Mesothelial cell of epicardium (in vitro differentiated cells): ENCODE results near the gene TBC1D2B. TPM values are rescaled to one million over a fixed set of nuclear protein-coding genes. Genes with fewer than 3 reads are reported as not detected.
A peak's percentile ranks its signal among the peaks of the same experiment; 100 is the strongest.

Source experiments
- DNase-seq, 2 experiments: peaks; one replicate each; pipeline ENCODE4 v3.0.0; 2021; ENCODE audit warnings: low spot score in 2 of 2; ENCODE audit not compliant: unreplicated experiment in 2 of 2
- H3K27ac Mint-ChIP-seq: 2 replicates; pipeline ENCODE4 v1.8.0; 2021; ENCODE audit warnings: mixed read lengths
- H3K27me3 Mint-ChIP-seq: 2 replicates; pipeline ENCODE4 v1.8.0; 2021; ENCODE audit warnings: low read depth, mixed read lengths
- H3K36me3 Mint-ChIP-seq: 2 replicates; pipeline ENCODE4 v1.8.0; 2021; ENCODE audit warnings: mixed read lengths
- H3K4me1 Mint-ChIP-seq: 2 replicates; pipeline ENCODE4 v1.8.0; 2021; ENCODE audit warnings: mixed read lengths
- H3K4me3 Mint-ChIP-seq: 2 replicates; pipeline ENCODE4 v1.8.0; 2021; ENCODE audit warnings: mild to moderate bottlenecking, moderate library complexity, mixed read lengths
- H3K9me3 Mint-ChIP-seq: 2 replicates; pipeline ENCODE4 v1.8.0; 2021; ENCODE audit warnings: mixed read lengths
- CTCF ChIP-seq: fragments of 200-600 bp; sonication (generic); IDR thresholded peaks from one replicate; pipeline ENCODE4 v1.5.0; 2021; ENCODE audit warnings: antibody characterized with exemption; ENCODE audit not compliant: unreplicated experiment
- total RNA-seq: library from RNA; stranded (reverse); gene quantifications from 3 replicates; pipeline ENCODE4 v1.2.1, GENCODE V29; 2021

The TBC1D2B gene
- total RNA-seq, 1 donor from 2014 or later = 39.8 TPM

GRCh38 chr15:78064544-78064943, 13.0 kb downstream of the TBC1D2B start:
- no peak for TF ChIP-seq CTCF
- DNase-seq = no peak

DNA sequence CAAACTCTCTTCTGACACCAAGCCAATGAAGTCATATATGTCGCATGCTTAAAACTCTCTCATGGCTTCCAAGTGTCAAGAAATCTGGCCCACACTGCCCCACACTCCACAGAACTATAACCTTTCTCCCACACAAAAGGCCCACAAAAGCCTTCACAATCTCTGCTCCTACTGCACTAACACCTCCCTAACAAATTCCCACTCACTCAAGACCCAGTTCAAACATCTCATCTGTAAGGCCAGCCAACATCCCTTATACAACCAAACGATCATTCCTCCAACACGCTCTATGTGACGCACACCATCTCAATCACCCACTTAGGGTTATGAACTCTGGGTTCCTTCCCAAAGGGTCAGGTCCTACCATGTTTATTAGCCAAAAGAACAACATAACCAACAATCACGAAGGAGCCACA, 13.5 kb downstream of the TBC1D2B start:
- no peaks in the 10 kb centered on the region for H3K9me3 Mint-ChIP-seq
- H3K4me1 Mint-ChIP-seq = peaks cover 10% of the 10 kb centered on the region
- H3K27ac Mint-ChIP-seq = no peak overlapping the region
- no peak for DNase-seq
- H3K27me3 Mint-ChIP-seq = no peaks in the 10 kb centered on the region
- TF ChIP-seq CTCF = no peak
- H3K36me3 Mint-ChIP-seq = no peaks in the 10 kb centered on the region
- no peak overlapping the region for H3K4me3 Mint-ChIP-seq

More at GRCh38 chr15:78064544-78064943, 13.0 kb downstream of the TBC1D2B start:
- Mint-ChIP-seq H3K4me1 (peaks cover 10% of the 10 kb centered on the region), H3K4me3 (no peak overlapping the region), H3K36me3 (no peaks in the 10 kb centered on the region), H3K27ac (no peak overlapping the region), H3K27me3 (no peaks in the 10 kb centered on the region), H3K9me3 (no peaks in the 10 kb centered on the region)

GRCh38 chr15:78063217-78063616, 14.3 kb downstream of the TBC1D2B start:
- no peak overlapping the region for H3K4me3 Mint-ChIP-seq
- no peaks in the 10 kb centered on the region for H3K27me3 Mint-ChIP-seq
- H3K9me3 Mint-ChIP-seq = no peaks in the 10 kb centered on the region
- DNase-seq = no peak
- no peak overlapping the region for H3K27ac Mint-ChIP-seq
- TF ChIP-seq CTCF = no peak
- peaks cover 10% of the 10 kb centered on the region for H3K4me1 Mint-ChIP-seq
- no peaks in the 10 kb centered on the region for H3K36me3 Mint-ChIP-seq

DNA sequence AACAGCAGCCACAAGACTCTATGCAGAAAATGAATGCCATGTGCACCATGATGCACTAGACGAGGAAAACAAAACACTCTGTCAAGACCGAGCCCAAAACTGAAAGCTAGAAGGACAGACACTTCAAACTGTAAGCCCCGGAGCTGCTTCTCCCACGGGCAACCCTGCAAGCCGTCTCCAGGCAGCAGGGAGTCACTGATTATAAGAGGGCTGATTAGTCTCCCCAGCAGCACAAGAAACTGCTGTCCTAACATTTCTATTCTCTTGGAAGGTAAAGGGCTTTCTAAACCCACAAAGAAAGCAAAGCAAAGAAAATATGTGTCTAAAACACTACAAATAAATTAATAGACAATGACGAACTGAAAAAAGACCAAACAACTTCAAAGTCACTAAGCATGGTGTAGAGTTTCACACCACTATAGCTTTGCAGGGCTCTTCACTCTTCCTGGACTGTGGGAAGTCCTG, 15.5 kb downstream of the TBC1D2B start:
- peaks cover 11% of the 10 kb centered on the region for H3K4me1 Mint-ChIP-seq
- H3K27me3 Mint-ChIP-seq = no peaks in the 10 kb centered on the region
- peak overlapping the region; percentile 18 for H3K4me3 Mint-ChIP-seq
- TF ChIP-seq CTCF = no peak
- peak overlapping the region; percentile 75 for H3K27ac Mint-ChIP-seq
- no peak for DNase-seq
- H3K36me3 Mint-ChIP-seq = no peaks in the 10 kb centered on the region
- H3K9me3 Mint-ChIP-seq = no peaks in the 10 kb centered on the region

DNA sequence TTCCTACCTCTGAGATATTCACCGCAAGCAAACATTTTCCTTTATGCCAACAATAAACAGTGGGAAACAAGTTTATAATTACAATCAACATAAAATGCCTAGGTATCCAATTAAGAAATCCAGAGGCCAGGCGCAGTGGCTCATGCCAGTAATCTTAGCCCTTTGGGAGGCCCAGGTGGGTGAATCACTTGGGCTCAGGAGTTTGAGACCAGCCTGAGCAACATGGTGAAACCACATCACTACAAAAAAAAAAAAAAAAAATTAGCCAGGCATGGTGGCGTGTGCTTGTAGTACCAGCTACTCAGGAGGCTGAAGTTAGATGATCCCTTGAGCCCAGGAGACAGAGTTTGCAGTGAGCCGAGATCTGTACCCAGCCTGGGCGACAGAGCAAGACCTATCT, 17.3 kb downstream of the TBC1D2B start:
- no peak for DNase-seq
- TF ChIP-seq CTCF = no peak
- no peak overlapping the region for H3K27ac Mint-ChIP-seq
- H3K36me3 Mint-ChIP-seq = no peaks in the 10 kb centered on the region
- H3K27me3 Mint-ChIP-seq = no peaks in the 10 kb centered on the region
- peaks cover 19% of the 10 kb centered on the region for H3K4me1 Mint-ChIP-seq
- no peak overlapping the region for H3K4me3 Mint-ChIP-seq
- no peaks in the 10 kb centered on the region for H3K9me3 Mint-ChIP-seq
